ENCODE results near the gene RBMX2.

DNA sequence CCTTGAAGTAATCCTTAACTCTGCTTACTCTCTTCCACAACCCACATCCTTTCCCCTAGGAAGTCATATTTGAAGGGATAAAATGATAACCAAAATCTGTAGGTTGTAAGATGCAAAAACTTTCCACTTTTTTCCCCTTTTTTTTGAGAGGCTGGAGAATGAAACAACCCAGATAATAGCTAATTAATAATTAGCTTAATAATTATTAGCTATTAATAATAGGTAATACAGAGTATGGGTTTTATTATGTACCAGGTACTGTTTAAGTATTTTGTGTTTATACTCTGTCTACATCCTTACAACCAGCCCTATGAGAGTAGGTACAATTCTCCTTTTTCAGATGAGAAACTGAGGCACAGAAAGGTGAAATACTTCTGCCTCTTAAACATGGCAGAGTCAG is 25.7 kb upstream of the RBMX2 start:
- TF ChIP-seq TAF1 (IDR thresholded peaks at IDR 0.05; ENCODE audit: borderline replicate concordance, insufficient read depth, low read length), result no peak
- TF ChIP-seq, protein P1, sequence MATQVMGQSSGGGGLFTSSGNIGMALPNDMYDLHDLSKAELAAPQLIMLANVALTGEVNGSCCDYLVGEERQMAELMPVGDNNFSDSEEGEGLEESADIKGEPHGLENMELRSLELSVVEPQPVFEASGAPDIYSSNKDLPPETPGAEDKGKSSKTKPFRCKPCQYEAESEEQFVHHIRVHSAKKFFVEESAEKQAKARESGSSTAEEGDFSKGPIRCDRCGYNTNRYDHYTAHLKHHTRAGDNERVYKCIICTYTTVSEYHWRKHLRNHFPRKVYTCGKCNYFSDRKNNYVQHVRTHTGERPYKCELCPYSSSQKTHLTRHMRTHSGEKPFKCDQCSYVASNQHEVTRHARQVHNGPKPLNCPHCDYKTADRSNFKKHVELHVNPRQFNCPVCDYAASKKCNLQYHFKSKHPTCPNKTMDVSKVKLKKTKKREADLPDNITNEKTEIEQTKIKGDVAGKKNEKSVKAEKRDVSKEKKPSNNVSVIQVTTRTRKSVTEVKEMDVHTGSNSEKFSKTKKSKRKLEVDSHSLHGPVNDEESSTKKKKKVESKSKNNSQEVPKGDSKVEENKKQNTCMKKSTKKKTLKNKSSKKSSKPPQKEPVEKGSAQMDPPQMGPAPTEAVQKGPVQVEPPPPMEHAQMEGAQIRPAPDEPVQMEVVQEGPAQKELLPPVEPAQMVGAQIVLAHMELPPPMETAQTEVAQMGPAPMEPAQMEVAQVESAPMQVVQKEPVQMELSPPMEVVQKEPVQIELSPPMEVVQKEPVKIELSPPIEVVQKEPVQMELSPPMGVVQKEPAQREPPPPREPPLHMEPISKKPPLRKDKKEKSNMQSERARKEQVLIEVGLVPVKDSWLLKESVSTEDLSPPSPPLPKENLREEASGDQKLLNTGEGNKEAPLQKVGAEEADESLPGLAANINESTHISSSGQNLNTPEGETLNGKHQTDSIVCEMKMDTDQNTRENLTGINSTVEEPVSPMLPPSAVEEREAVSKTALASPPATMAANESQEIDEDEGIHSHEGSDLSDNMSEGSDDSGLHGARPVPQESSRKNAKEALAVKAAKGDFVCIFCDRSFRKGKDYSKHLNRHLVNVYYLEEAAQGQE (IDR thresholded peaks at IDR 0.05; ENCODE audit: insufficient read depth in 1 of 2, low read depth in 2 of 2, low read length in 2 of 2), result no peak
- no peak for TF ChIP-seq SIN3A (IDR thresholded peaks at IDR 0.05; ENCODE audit: borderline replicate concordance, insufficient read depth, low read length)
- TF ChIP-seq POLR2AphosphoS5 (IDR thresholded peaks at IDR 0.05; ENCODE audit: low read depth, low read length), result no peak
- no peak for TF ChIP-seq FOXP2 (optimal IDR thresholded peaks at IDR 0.05; ENCODE audit: borderline replicate concordance, extremely low read depth, extremely low read length, insufficient read depth)
